Right hindlimb (tissue), 1 donor: ENCODE data around the gene FEV.

Source experiments
- DNase-seq: peaks from one replicate; pipeline ENCODE4 v3.0.0-alpha.2; 2018

FEV gene

GRCh38 chr2:219016721-219017120 lies 31.7 kb upstream of the FEV start:
- DNase-seq, result no peak

DNA sequence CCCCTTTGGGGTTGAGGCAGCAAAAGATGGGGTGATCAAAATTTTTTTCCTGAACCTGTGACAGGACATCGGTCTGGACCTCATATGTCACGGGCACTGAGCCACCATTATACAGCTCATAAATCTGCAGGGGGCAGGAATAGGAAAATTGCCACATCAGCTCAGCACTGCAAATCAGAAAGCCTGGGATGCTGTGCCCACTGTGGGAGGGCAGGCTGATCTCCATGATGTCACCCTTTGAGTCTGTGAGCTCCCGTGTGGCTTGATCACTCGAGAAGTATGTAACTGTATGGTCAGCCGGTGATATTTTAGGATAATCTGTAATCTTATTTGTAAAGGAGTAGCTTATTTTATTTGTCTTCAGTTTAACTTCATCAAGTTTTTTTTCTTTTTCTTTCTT lies 25.9 kb upstream of the FEV start:
- no peak for DNase-seq

DNA sequence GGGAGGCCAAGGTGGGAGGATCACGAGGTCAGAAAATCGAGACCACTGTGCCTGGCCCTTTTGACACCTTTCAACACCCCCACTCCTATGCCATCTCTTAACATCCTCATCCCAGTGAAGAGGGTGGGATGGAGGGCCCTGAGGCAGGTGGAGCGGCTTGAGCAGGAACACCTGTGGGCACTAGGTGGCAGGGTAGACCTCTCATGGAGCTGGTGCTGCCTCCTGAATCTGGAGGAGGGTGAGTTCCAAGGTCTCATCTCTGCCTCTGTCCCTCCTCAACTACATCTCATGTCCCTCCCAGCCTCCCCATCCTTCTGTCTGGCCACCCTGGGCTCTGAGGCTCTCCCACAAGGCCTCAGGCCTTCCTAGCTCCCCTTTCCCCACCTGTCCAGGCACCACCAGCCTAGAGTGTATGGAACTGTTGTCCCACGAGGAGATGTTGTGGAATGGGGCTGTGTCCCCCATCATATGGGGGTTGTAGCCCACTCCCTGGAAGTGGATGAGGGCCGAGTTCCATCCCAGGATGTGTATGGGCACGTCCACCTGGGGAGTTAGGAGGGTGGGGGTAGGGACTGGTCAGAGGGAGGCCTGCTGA lies 25.3 kb upstream of the FEV start:
- no peak for DNase-seq

DNA sequence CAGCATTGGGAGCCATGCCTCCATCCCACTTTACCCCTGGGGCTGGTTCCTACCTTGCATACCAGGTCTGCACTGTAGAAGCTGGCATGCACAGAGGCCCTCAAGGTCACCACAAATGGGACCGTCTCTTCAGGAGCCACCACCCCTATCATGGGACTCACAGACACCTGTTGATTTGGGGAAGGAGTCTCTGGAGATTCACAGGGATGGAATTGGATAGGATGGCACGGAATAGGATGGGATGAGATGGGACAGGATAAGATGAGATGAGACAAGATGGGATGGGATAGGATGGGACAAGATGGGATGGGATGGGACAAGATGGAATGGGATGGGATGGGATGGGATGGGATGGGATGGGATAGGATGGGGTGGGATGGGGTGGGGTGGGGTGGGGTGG lies 24.3 kb upstream of the FEV start:
- DNase-seq, result no peak

DNA sequence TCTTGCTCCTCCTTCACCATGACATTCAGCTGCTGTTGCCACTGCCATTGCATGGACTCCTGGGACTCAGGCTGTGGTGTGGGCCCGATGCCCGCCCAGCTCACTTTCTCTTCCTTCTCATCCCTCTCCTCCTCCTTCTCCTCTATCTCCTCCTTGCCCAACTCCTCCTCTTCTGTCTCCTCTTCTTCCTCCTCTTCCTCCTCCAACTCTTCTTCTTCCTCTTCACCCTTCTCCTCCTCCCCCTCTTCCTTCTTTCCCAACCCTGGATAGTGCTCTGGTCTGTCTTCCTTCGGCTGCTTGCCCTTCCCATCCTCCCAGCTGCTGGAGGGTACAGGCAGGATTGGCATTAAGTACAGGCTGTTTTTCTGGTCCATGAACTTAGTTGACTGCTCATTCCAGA lies 19.0 kb upstream of the FEV start:
- no peak for DNase-seq

DNA sequence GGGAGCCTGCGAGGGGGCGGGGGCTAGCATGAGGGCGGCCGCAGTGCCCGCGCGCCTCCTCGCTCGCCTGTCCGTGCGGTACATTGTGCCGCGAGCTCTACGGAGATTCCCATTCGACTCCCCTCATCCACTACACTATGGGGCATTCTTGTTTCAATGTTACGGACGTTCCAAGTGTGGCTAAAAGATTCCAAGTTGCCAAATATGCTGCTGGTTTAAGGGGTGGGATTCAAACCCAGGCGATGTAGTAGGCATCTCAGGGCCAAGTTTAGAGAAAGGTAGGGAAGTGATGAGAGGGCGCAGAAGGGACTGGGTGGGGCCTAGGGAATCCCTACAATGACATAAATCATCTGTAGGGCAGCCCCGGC lies 18.3 kb upstream of the FEV start:
- DNase-seq, result no peak

- no peak for DNase-seq
Observed at GRCh38 chr2:219002395-219003266, 17.6 kb upstream of the FEV start.

GRCh38 chr2:219001577-219002394 lies 16.8 kb upstream of the FEV start:
- no peak for DNase-seq

- no peak for DNase-seq
Observed at GRCh38 chr2:219001100-219001576, 16.2 kb upstream of the FEV start.

GRCh38 chr2:219000569-219000960 lies 15.6 kb upstream of the FEV start:
- DNase-seq, result no peak

DNA sequence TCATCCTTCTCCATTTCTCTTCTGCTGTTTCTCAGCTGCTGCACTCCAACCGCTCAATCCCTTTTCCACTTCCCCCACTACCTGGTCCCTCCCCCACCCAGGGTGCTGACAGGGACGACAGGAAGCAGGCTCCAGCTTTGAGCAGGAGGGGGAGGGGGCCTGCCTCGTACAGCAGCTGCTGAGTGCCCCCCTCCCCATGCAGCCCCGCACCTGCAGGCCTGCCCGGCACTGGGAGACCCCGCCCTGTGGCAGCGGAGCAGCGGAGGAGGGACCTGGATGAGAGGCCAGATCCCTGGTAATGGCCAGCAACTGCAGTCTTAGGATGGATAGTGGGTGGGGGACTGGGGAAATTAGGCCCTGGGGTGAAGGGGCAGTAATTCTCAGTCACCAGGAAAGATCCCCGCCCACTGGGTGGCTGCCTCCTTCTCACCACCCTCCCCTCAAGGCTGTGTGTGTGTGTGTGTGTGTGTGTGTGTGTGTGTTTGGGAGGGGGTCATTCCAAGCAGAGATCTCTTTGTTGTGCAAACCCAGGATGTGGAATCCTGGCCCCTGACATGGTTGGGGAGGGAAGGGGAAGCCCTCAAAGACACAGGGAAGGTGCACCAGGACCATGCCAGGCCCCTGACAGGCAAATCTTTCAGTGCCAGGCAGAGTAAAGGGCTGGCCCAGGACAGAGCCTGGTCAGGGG lies 15.0 kb upstream of the FEV start:
- no peak for DNase-seq

GRCh38 chr2:218999021-218999880 lies 14.3 kb upstream of the FEV start:
- no peak for DNase-seq

GRCh38 chr2:218998414-218999002 lies 13.5 kb upstream of the FEV start:
- DNase-seq, result no peak

- no peak for DNase-seq
Observed at GRCh38 chr2:218997731-218998130, 12.7 kb upstream of the FEV start.

- DNase-seq, result peak; percentile 50
Observed at GRCh38 chr2:218996937-218997336, 12.0 kb upstream of the FEV start.

GRCh38 chr2:218995972-218996711 lies 11.2 kb upstream of the FEV start:
- DNase-seq, result peak; percentile 85

DNA sequence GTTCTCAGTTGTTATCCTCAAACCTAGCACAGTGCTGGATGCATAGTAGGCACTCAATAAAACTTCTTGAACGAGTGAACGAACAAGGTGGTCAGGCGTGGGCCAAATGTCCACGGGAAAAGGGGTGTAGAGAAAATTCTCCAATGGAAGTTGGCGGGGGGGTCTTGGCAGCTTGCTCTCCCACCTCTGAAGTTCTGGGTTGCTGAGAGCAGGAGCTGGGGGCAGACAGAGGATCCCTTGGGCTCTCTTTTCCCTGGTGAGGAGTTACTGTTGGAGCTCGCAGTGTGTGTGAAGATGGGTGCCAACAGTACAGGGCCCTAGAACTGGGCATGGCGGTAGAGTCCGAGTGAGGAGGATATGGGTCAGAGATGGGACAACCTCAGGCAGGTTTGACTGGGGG lies 10.6 kb upstream of the FEV start:
- DNase-seq, result no peak

DNA sequence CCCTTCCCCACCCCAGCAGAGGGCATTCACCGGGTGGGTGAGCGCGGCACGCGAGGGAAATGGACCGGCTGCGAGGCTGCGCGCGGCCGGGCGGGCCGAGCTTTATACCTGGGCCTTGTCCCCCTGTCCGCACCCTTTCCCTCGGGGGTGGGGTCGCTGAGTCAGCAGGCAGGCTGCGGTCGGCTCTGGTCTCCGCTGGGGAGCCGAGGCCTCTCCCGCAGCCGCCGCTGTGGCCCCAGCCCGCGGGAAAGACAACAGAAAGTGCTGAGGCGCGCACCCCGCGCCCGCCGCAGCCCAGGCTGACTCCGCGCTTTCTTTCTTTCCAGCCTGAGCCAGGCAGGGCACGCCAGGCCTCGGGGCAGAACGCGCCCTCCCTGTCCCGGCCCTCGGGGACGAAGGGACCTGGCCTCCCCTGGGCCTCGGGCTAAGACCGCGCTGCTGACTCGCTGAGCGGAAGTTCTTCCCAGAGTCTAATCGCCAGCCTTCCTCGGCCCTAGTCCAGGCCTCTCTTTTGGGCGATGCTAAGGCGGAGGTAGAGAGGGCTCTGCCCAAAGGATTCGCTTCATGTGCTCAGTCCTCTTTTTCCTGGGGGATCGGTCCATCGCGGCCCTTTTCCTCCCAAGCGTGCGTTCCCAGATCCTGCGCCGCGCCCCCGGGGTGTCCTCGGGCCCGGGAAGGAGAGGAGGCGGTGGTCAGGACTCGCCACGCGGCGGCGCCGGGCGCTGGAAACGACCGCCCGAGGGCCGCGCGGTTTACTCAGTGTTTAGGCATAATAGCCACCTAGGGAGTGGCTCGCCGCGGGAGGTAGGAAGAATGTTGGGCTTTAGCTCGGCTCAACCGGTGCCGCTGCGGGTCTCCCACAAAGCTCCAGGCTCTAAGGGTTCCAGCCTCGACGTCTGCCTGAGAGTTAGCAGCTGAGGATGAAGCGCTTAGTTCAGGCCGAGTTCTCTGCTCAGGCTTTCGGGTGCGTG lies 8.6 kb upstream of the FEV start, which contains the start of gene CRYBA2:
Gene CRYBA2, minus strand, starts transcription at position 78 of the 971 bp plus-strand sequence. CDS start 246 bp downstream, outside the sequence.
- DNase-seq, result no peak

DNA sequence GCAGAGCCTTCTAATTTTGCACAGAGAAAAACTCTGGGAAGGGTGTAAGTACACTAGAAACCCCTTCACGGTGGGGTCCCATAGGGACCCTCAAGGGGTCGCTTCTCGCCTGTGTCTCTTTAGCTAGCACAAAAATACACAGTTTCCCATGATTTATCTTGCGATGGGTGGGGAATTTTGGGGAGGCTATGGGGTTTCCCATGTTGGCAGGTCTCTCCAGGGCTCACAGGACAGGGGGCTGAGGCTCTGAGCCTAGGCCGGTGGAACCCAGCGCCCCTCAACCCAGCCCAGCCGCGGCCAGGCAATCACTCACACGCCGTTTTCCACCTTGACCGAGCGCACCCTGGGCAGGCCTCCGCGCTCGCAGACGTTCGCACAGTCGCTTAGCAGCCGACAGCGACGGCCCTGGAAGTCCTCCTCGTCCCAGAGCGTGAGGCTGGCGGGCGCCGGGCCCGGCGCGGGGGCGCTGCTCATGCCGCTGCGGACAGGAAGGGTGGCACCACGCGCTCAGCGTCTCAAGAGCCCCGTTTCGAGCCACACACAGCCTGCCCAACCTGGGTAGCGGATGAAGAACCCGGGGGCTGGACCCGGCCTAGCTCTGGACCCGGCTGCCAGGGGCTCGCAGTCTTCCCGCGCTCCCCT lies 7.8 kb upstream of the FEV start:
- no peak for DNase-seq
